Fibroblast of skin of scalp (primary cell): Measurements from ENCODE around the gene TBC1D22A.

Experiments
- DNase-seq: peaks from one replicate; pipeline ENCODE4 v3.0.0-alpha.2; 2013

Gene TBC1D22A

GRCh38 chr22:47065756-47066615 lies 303.5 kb downstream of the TBC1D22A start:
- DNase-seq = no peak

- no peak for DNase-seq
Measured at GRCh38 chr22:47066616-47066905, 304.1 kb downstream of the TBC1D22A start.

GRCh38 chr22:47067321-47067890 lies 305.0 kb downstream of the TBC1D22A start:
- no peak for DNase-seq

- DNase-seq = no peak
Measured at GRCh38 chr22:47067911-47068625, 305.6 kb downstream of the TBC1D22A start.

- DNase-seq = no peak
Measured at GRCh38 chr22:47068626-47068996, 306.2 kb downstream of the TBC1D22A start.

- DNase-seq = no peak
Measured at GRCh38 chr22:47069270-47069669, 306.8 kb downstream of the TBC1D22A start.

GRCh38 chr22:47071078-47071806 lies 308.8 kb downstream of the TBC1D22A start:
- peak; percentile 28 for DNase-seq

- DNase-seq = no peak
Measured at GRCh38 chr22:47071807-47072641, 309.6 kb downstream of the TBC1D22A start.

- no peak for DNase-seq
Measured at GRCh38 chr22:47072642-47072967, 310.2 kb downstream of the TBC1D22A start.

GRCh38 chr22:47073075-47073474 lies 310.6 kb downstream of the TBC1D22A start:
- no peak for DNase-seq

GRCh38 chr22:47074105-47074504 lies 311.7 kb downstream of the TBC1D22A start:
- DNase-seq = no peak

GRCh38 chr22:47075568-47075967 lies 313.1 kb downstream of the TBC1D22A start:
- DNase-seq = no peak

GRCh38 chr22:47076758-47077157 lies 314.3 kb downstream of the TBC1D22A start:
- no peak for DNase-seq

GRCh38 chr22:47080100-47080499 lies 317.6 kb downstream of the TBC1D22A start:
- no peak for DNase-seq

- DNase-seq = no peak
Measured at GRCh38 chr22:47082505-47082904, 320.1 kb downstream of the TBC1D22A start.

- no peak for DNase-seq
Measured at GRCh38 chr22:47083379-47083986, 321.0 kb downstream of the TBC1D22A start.

GRCh38 chr22:47084226-47084625 lies 321.8 kb downstream of the TBC1D22A start:
- DNase-seq = no peak

- no peak for DNase-seq
Measured at GRCh38 chr22:47086596-47087248, 324.3 kb downstream of the TBC1D22A start.

GRCh38 chr22:47088480-47089158 lies 326.2 kb downstream of the TBC1D22A start:
- DNase-seq = no peak

- DNase-seq = no peak
Measured at GRCh38 chr22:47089374-47089773, 326.9 kb downstream of the TBC1D22A start.
